BJ (cell line): ENCODE data around the gene CTNNA1. TPM values are rescaled to one million over a fixed set of nuclear protein-coding genes. Genes with fewer than 3 reads are reported as not detected.
"Not testable (repeated sequence)": the region's sequence is repeated elsewhere in the genome, so short reads cannot be mapped to it uniquely, and the experiment has no call there.

Experiments used
- CTCF ChIA-PET: fragments of 350-600 bp; formaldehyde crosslinking; extraction: SDS; loops from one replicate; lab custom pipeline; 2021; ENCODE audit warnings: antibody characterized with exemption, inconsistent platforms; lab: Yijun Ruan, JAX
- POLR2A ChIA-PET: fragments of 300-600 bp; sonication (Branson Sonifier 250); formaldehyde crosslinking; extraction: SDS; loops from one replicate; lab custom pipeline; 2021; ENCODE audit warnings: antibody characterized with exemption; lab: Charles Lee
- DNase-seq: peaks from one replicate; pipeline ENCODE4 v3.0.0-alpha.2; 2011; ENCODE audit warnings: low read depth
- H3K27me3 ChIP-seq: 2 replicates; pipeline ENCODE4 v1.6.0; 2011; ENCODE audit warnings: low read length; ENCODE audit not compliant: control insufficient read depth, insufficient read depth
- H3K36me3 ChIP-seq: 2 replicates; pipeline ENCODE4 v1.5.1; 2011; ENCODE audit warnings: low read length; ENCODE audit not compliant: control insufficient read depth, insufficient read depth
- H3K4me3 ChIP-seq: 2 replicates; pipeline ENCODE4 v1.5.1; 2011; ENCODE audit warnings: low read depth, mild to moderate bottlenecking, control low read depth, low read length
- CTCF ChIP-seq: IDR thresholded peaks from 2 replicates; pipeline ENCODE4 v1.5.1; 2011; ENCODE audit warnings: low read depth, mild to moderate bottlenecking, control low read depth, inconsistent platforms, low read length, moderate library complexity; ENCODE audit not compliant: insufficient read depth
- polyA plus RNA-seq: library from polyadenylated mRNA; depleted of rRNA; stranded (reverse); fragments of >200 nt; gene quantifications from 2 replicates; pipeline ENCODE4 v1.2.3, GENCODE V29; 2011

The CTNNA1 gene
- polyA plus RNA-seq, 1 experiment: 169 TPM

GRCh38 chr5:138763037-138763778 lies 10.0 kb downstream of the CTNNA1 start:
- CTCF ChIA-PET: no interaction called here

DNA sequence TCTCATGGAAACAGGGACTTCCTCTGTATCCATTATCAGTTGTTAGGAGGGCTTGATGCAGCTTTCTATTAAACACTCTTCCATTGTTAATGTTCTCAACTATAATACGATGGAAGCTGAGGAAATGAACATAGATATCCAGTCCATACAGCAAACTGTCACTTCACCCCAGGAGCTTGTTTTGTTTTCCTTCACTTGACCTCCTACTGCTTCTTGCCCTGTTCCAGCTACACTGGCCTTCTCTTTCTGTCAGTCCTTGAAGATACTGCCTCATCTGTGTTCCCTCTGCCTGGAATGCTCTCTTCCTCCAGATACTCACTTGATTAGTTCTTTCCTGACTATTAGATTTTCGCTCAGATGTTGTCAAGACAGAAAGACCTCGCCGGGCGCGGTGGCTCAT lies 17.1 kb downstream of the CTNNA1 start:
- H3K27me3 ChIP-seq: no peaks in the 10 kb centered on the region
- H3K4me3 ChIP-seq: no peak overlapping the region
- POLR2A ChIA-PET: interaction anchor here (0.6 kb wide), 1 partner anchor 103 kb away, joined by 3 read pairs; no protein-coding TSS in a partner anchor
- DNase-seq: no peak
- CTCF ChIA-PET: interaction anchor here (0.6 kb wide), 1 partner anchor 68 kb away, joined by 3 read pairs; no protein-coding TSS in a partner anchor
- H3K36me3 ChIP-seq: no peaks in the 10 kb centered on the region; the same call in 1 of the 2 replicates
- no peak for TF ChIP-seq CTCF

More at GRCh38 chr5:138763037-138763778, 10.0 kb downstream of the CTNNA1 start:
- no peak for TF ChIP-seq CTCF
- no peak for DNase-seq
- Histone ChIP-seq H3K4me3 (no peak overlapping the region), H3K36me3 (no peaks in the 10 kb centered on the region; the same call in none of the 2 replicates), H3K27me3 (no peaks in the 10 kb centered on the region)
- POLR2A ChIA-PET: interaction anchor here (0.9 kb wide), 1 partner anchor 38 kb away, joined by 9 read pairs; no protein-coding TSS in a partner anchor

DNA sequence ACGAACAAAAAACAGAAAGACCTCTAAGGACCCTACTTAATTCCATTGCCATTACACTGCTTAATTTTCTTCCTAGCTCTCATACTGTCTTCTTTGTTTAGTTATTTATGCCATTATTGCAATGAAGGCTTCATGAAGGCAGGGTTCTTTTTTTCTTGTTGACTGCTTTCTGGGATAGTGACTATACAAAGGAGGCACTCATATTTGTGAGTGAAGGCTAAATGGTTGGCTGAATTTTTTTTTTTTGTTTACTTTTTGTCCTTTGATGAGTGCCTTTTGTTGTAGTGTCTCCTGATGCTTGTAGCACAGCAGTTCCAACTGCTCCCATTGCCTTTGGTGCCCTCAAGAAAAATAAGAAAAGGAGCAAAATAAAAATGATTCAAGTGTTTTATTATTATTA lies 17.8 kb downstream of the CTNNA1 start:
- ChIA-PET POLR2A (no interaction called here), CTCF (interaction anchor here (0.6 to 1.5 kb wide), 2 partner anchors 54 to 68 kb away, joined by 3 to 5 read pairs; no protein-coding TSS in a partner anchor)
- no peak for DNase-seq
- Histone ChIP-seq H3K4me3 (no peak overlapping the region), H3K36me3 (no peaks in the 10 kb centered on the region; the same call in 1 of the 2 replicates), H3K27me3 (no peaks in the 10 kb centered on the region)
- TF ChIP-seq CTCF: no peak

DNA sequence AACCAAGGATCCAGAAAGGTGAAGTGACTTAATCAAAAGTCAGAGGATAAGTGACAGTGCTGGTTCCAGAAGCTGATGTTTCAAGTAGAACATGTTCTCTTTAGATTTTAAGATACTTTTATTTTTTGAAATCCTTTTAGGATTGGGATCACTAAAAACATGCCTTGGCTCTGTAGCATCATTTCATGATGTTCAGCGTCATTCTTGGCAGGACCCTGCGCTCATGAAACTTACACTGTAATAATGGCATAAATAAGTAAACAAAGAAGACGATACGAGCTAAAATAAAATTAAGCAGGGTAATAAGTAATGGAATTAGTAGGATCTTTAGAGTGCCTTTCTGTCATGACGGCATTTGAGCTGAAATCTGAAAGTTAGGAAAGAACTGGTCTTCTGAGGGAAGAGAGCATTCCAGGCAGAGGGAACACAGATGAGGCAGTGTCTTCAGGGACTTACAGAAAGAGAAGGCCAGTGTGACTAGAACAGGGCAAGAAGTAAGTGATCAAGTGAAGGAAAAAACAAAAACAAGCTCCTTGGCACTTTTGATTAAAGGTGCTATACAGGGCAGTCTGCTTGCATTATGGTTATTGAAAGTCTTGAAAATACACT lies 19.9 kb downstream of the CTNNA1 start:
- CTCF ChIA-PET: interaction anchor here (0.6 to 2.2 kb wide), 3 partner anchors 16 to 1527 kb away, joined by 3 to 7 read pairs (median 6); no protein-coding TSS in a partner anchor
- no peaks in the 10 kb centered on the region for H3K27me3 ChIP-seq
- no peak overlapping the region for H3K4me3 ChIP-seq
- POLR2A ChIA-PET: interaction anchor here (0.5 to 0.6 kb wide), 3 partner anchors 76 to 205 kb away, joined by 3 to 21 read pairs (median 4); no protein-coding TSS in a partner anchor
- TF ChIP-seq CTCF: no peak
- no peak for DNase-seq
- H3K36me3 ChIP-seq: no peaks in the 10 kb centered on the region; the same call in 1 of the 2 replicates

DNA sequence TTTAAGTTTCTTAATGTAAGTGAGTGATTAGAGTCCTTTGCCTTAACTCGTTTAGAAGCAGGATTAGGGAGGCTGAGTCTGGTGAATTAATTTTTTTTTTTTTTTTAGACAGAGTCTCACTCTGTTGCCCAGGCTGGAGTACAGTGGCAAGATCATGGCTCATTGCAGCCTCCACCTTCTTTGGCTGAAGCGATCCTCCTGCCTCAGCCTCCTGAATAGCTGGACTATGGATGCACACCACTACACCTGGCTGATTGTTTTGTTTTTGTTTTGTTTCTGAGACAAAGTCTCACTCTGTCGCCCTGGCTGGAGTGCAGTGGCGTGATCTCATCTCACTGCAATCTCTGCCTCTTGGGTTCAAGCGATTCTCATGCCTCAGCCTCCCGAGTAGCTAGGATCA lies 20.4 kb downstream of the CTNNA1 start:
- DNase-seq, POLR2A ChIA-PET, H3K27me3 ChIP-seq, H3K4me3 ChIP-seq, H3K36me3 ChIP-seq: not testable (repeated sequence)
- CTCF ChIA-PET: interaction anchor here (0.6 to 2.2 kb wide), 2 partner anchors 16 to 1527 kb away, joined by 3 to 6 read pairs; no protein-coding TSS in a partner anchor
